ENCODE data around the gene CACNA1C. TPM values are rescaled to one million over a fixed set of nuclear protein-coding genes. Genes with fewer than 3 reads are reported as not detected.

CACNA1C gene
- total RNA-seq, 1 experiment from 2014 or later = 1.1 TPM

DNA sequence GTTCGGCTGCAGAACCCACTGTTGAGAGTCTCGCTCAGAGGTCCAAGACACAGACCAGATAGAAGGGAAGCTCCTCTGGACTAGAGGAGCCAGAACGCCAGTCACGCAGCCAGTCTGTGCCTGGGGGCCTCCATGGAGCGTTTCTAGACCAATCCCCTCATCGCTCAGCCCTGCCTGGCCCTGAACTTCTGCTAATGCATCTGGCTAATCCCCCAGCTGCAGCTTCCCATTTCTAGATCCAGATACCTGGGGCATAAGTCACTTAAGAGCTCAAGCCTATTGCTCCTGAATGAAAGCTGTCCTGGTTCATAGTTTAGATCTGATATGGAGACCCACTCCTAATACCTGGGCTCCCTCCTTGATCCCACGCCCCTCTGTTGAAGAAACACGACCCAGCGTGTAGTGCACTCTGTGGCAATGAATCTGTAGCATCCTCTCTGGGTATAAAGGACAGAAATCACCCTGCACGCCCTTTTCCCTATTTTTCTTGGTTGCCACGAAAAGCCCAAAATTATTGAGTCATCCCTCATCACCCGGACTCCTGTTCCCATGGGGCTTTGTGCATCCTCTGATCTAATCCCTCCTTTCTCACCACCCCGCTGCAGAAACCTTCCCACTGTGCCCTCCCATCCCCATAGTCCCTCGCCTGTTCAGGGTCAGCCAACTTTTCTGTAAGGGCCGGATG, 400.4 kb downstream of the CACNA1C start:
- Histone ChIP-seq H3K23me2 (ENCODE audit: insufficient read length, low read depth, low read length, poor library complexity, severe bottlenecking) (no peaks in the 10 kb centered on the region), H3K9ac (ENCODE audit: extremely low read depth, insufficient read length, low read length) (no peak overlapping the region), H3K14ac (ENCODE audit: insufficient read depth, low read length) (no peak overlapping the region), H3K23ac (ENCODE audit: insufficient read length, low read depth, low read length) (no peak overlapping the region), H3K79me1 (ENCODE audit: insufficient read depth, low read depth, low read length, poor library complexity, severe bottlenecking) (no peaks in the 10 kb centered on the region), H3K79me2 (ENCODE audit: insufficient read depth, low read length) (no peaks in the 10 kb centered on the region), H2BK5ac (ENCODE audit: insufficient read length, low read length) (no peak overlapping the region), H2AFZ (ENCODE audit: low read length) (no peak overlapping the region), H3K27me3 (ENCODE audit: insufficient read depth, low read length) (no peaks in the 10 kb centered on the region), H3K56ac (ENCODE audit: insufficient read length, low read depth, low read length) (no peak overlapping the region), H3K4ac (ENCODE audit: low read depth, low read length) (no peak overlapping the region), H3T11ph (ENCODE audit: low read length) (no peak overlapping the region), H2BK20ac (ENCODE audit: low read depth, low read length, poor library complexity, severe bottlenecking) (no peak overlapping the region), H2BK15ac (ENCODE audit: low read depth, low read length) (no peak overlapping the region), H3K4me1 (ENCODE audit: insufficient read depth, low read length) (no peaks in the 10 kb centered on the region), H2BK12ac (ENCODE audit: insufficient read length, low read depth, low read length) (no peak overlapping the region), H4K5ac (ENCODE audit: insufficient read length, low read depth, low read length) (no peak overlapping the region), H3K9me3 (ENCODE audit: control insufficient read depth, low read depth, low read length) (no peaks in the 10 kb centered on the region), H3K4me2 (ENCODE audit: insufficient read depth, insufficient read length, low read length) (no peak overlapping the region), H3K18ac (ENCODE audit: insufficient read length, low read depth, low read length) (no peak overlapping the region), H2AK5ac (ENCODE audit: insufficient read length, low read length) (no peak overlapping the region), H4K8ac (replicated peaks; ENCODE audit: insufficient read length, low read depth, low read length) (no peak overlapping the region), H4K20me1 (ENCODE audit: control insufficient read depth, insufficient read depth, insufficient read length) (no peaks in the 10 kb centered on the region), H4K91ac (ENCODE audit: insufficient read length, low read depth, low read length) (no peak overlapping the region), H3K27ac (ENCODE audit: insufficient read length, low read depth, low read length) (no peak overlapping the region), H2BK120ac (ENCODE audit: low read depth, low read length, poor library complexity, severe bottlenecking) (no peak overlapping the region)
- peak overlapping the region in 1 of 3 experiments; percentile 85; a peak in 2 of 7 replicates for H3K27ac Mint-ChIP-seq
- TF ChIP-seq, protein P1, sequence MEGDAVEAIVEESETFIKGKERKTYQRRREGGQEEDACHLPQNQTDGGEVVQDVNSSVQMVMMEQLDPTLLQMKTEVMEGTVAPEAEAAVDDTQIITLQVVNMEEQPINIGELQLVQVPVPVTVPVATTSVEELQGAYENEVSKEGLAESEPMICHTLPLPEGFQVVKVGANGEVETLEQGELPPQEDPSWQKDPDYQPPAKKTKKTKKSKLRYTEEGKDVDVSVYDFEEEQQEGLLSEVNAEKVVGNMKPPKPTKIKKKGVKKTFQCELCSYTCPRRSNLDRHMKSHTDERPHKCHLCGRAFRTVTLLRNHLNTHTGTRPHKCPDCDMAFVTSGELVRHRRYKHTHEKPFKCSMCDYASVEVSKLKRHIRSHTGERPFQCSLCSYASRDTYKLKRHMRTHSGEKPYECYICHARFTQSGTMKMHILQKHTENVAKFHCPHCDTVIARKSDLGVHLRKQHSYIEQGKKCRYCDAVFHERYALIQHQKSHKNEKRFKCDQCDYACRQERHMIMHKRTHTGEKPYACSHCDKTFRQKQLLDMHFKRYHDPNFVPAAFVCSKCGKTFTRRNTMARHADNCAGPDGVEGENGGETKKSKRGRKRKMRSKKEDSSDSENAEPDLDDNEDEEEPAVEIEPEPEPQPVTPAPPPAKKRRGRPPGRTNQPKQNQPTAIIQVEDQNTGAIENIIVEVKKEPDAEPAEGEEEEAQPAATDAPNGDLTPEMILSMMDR (conservative IDR thresholded peaks at IDR 0.05) = no peak
- H3K36me3 Mint-ChIP-seq (ENCODE audit: insufficient read depth in 1 of 3, low read depth in 3 of 3) = no peaks in the 10 kb centered on the region; a peak in 1 of 7 replicates
- peaks cover 4 to 6% of the 10 kb centered on the region in 2 experiments for H3K4me1 Mint-ChIP-seq
- DNase-seq = no peak
- WGBS (ENCODE audit: extremely low coverage, insufficient read length, low lambda C conversion rate) = no CpG with 5 or more reads among the region's 15 CpGs
- H3K27me3 Mint-ChIP-seq (ENCODE audit: low read depth) = peaks cover 2% of the 10 kb centered on the region; the same call in 1 of the 2 replicates
- H3K4me3 Mint-ChIP-seq = no peak overlapping the region
- no peaks in the 10 kb centered on the region for H3K9me3 Mint-ChIP-seq

Data from H9 (cell line).